Left ventricle myocardium inferior (tissue), 1 donor: Measurements from ENCODE around the gene LRRC26. TPM values are rescaled to one million over a fixed set of nuclear protein-coding genes. Genes with fewer than 3 reads are reported as not detected.
"Not testable (repeated sequence)": the region's sequence is repeated elsewhere in the genome, so short reads cannot be mapped to it uniquely, and the experiment has no call there.

ENCODE experiments used
- DNase-seq: peaks from one replicate; pipeline ENCODE4 v3.0.0-alpha.2; 2020
- H3K27ac ChIP-seq: fragments of 200-600 bp; replicated peaks from 2 replicates; pipeline ENCODE4 v1.8.0; 2021
- H3K27me3 ChIP-seq: fragments of 200-600 bp; 2 replicates; pipeline ENCODE4 v1.8.0; 2021; ENCODE audit warnings: low read depth
- H3K36me3 ChIP-seq: fragments of 200-600 bp; 2 replicates; pipeline ENCODE4 v1.8.0; 2021
- H3K4me1 ChIP-seq: fragments of 200-600 bp; 2 replicates; pipeline ENCODE4 v1.8.0; 2021
- H3K4me3 ChIP-seq: fragments of 200-600 bp; 2 replicates; pipeline ENCODE4 v1.8.0; 2021; ENCODE audit warnings: mild to moderate bottlenecking, moderate library complexity
- H3K9me3 ChIP-seq: fragments of 200-600 bp; replicated peaks from 2 replicates; pipeline ENCODE4 v1.8.0; 2021
- CTCF ChIP-seq: fragments of 200-600 bp; IDR thresholded peaks from 2 replicates; pipeline ENCODE4 v1.8.0; 2021; ENCODE audit warnings: antibody characterized with exemption, mild to moderate bottlenecking, borderline replicate concordance
- intact Hi-C: fragments of 100-400 bp; cut with micrococcal nuclease; formaldehyde crosslinking; loops from one replicate; pipeline ENCODE4 v1.11.0; 2022
- microRNA-seq: library from miRNA; unstranded; fragments of <30 nt; microRNA quantifications from one replicate; pipeline ENCODE4 v1.2.0, GENCODE V29; 2020
- total RNA-seq: library from RNA; stranded (reverse); fragmentation: NEBNext Ultra II Directional; extraction: Animal tissue kit (Norgen Biotek cat#: 25700); gene quantifications from one replicate; pipeline ENCODE4 v1.2.1, GENCODE V29; 2021
- donor health status: DM: no; HTN: yes; CAD: no; lungs with severe emphysema.

The LRRC26 gene
- total RNA-seq, 1 donor from 2014 or later: not detected

- no peak for TF ChIP-seq CTCF
- DNase-seq: no peak
- Histone ChIP-seq H3K9me3 (no peaks in the 10 kb centered on the region), H3K27ac (no peak overlapping the region), H3K27me3 (no peaks in the 10 kb centered on the region), H3K4me3 (no peak overlapping the region), H3K36me3 (no peaks in the 10 kb centered on the region), H3K4me1 (peaks cover 26% of the 10 kb centered on the region)
- intact Hi-C loops: loop anchor here (5.0 kb wide), 1 partner anchor 104 kb away; the partner anchor contains the start of genes CYSRT1 and RNF224
Observed at GRCh38 chr9:137123468-137123837, 46.4 kb downstream of the LRRC26 start.

GRCh38 chr9:137122796-137123467, 46.9 kb downstream of the LRRC26 start:
- DNase-seq, H3K36me3 ChIP-seq, H3K4me3 ChIP-seq, H3K27me3 ChIP-seq, H3K27ac ChIP-seq, H3K9me3 ChIP-seq: not testable (repeated sequence)
- peaks cover 26% of the 10 kb centered on the region for H3K4me1 ChIP-seq
- intact Hi-C loops: loop anchor here (5.0 kb wide), 1 partner anchor 104 kb away; the partner anchor contains the start of genes CYSRT1 and RNF224

GRCh38 chr9:137121927-137122795, 47.7 kb downstream of the LRRC26 start:
- DNase-seq, H3K27me3 ChIP-seq, H3K27ac ChIP-seq, H3K9me3 ChIP-seq, H3K4me3 ChIP-seq, H3K36me3 ChIP-seq: not testable (repeated sequence)
- intact Hi-C loops: loop anchor here (5.0 kb wide), 1 partner anchor 105 kb away; the partner anchor contains the start of genes CYSRT1 and RNF224
- H3K4me1 ChIP-seq: peaks cover 26% of the 10 kb centered on the region

Small RNA genes within 50 kb of the gene (microRNA-seq; reads per million reads assigned to microRNA genes)
- gene MIR3621: not detected

Other genes with a start within 250 kb of the LRRC26 start
- gene FBXW5, start 225.3 kb downstream of the LRRC26 start, total RNA-seq: 157 TPM
- gene C8G, start 224.8 kb downstream of the LRRC26 start, total RNA-seq: 3.6 TPM
- gene LCN12, start 217.8 kb downstream of the LRRC26 start, total RNA-seq: 7.8 TPM
- gene PTGDS, start 192.5 kb downstream of the LRRC26 start, total RNA-seq: 3,579 TPM
- 11.7 TPM for gene LCNL1, start 187.1 kb downstream of the LRRC26 start, total RNA-seq
- 19.8 TPM for gene PAXX, start 177.6 kb downstream of the LRRC26 start, total RNA-seq
- gene CLIC3, start 173.5 kb downstream of the LRRC26 start, total RNA-seq: 1.6 TPM
- gene ABCA2, start 141.8 kb downstream of the LRRC26 start, total RNA-seq: 29.9 TPM
- not detected for gene FUT7, start 138.0 kb downstream of the LRRC26 start, total RNA-seq
- gene NPDC1, start 123.9 kb downstream of the LRRC26 start, total RNA-seq: 63.9 TPM
- 1.5 TPM for gene ENTPD2, start 116.0 kb downstream of the LRRC26 start, total RNA-seq
- gene SAPCD2, start 99.5 kb downstream of the LRRC26 start, total RNA-seq: 0.25 TPM
- 11.5 TPM for gene UAP1L1, start 92.5 kb downstream of the LRRC26 start, total RNA-seq
- 20.6 TPM for gene MAN1B1, start 83.1 kb downstream of the LRRC26 start, total RNA-seq
- gene DPP7, start 55.3 kb downstream of the LRRC26 start, total RNA-seq: 130 TPM
- gene GRIN1, start 30.9 kb downstream of the LRRC26 start, total RNA-seq: not detected
- not detected for gene TMEM210, start 2.0 kb upstream of the LRRC26 start, total RNA-seq
- gene ANAPC2, start 18.5 kb upstream of the LRRC26 start, total RNA-seq: 34.7 TPM
- gene SSNA1, start 18.6 kb upstream of the LRRC26 start, total RNA-seq: 72.3 TPM
- gene TPRN, start 30.7 kb upstream of the LRRC26 start, total RNA-seq: 18.0 TPM
- 47.6 TPM for gene TMEM203, start 35.6 kb upstream of the LRRC26 start, total RNA-seq
- 6.5 TPM for gene NDOR1, start 35.6 kb upstream of the LRRC26 start, total RNA-seq
- 31.5 TPM for gene RNF208, start 52.2 kb upstream of the LRRC26 start, total RNA-seq
- 0.27 TPM for gene CYSRT1, start 55.1 kb upstream of the LRRC26 start, total RNA-seq
- not detected for gene RNF224, start 57.5 kb upstream of the LRRC26 start, total RNA-seq
- not detected for gene SLC34A3, start 60.9 kb upstream of the LRRC26 start, total RNA-seq
- gene TUBB4B, start 71.2 kb upstream of the LRRC26 start, total RNA-seq: 463 TPM
- gene STPG3, start 81.2 kb upstream of the LRRC26 start, total RNA-seq: 0.58 TPM
- 35.2 TPM for gene NELFB, start 85.3 kb upstream of the LRRC26 start, total RNA-seq
- 16.3 TPM for gene TOR4A, start 107.7 kb upstream of the LRRC26 start, total RNA-seq
- 5.1 TPM for gene NRARP, start 132.2 kb upstream of the LRRC26 start, total RNA-seq